Stimulated activated naive CD8-positive, alpha-beta T cell treated with anti-CD3 and anti-CD28 coated beads, Interleukin-15, amount 100 ng/mL, for 72 hours (primary cell): ENCODE results near the gene ZCCHC14.
"Not testable (repeated sequence)": the region's sequence is repeated elsewhere in the genome, so short reads cannot be mapped to it uniquely, and the experiment has no call there.

Source experiments
- ATAC-seq: fragments of 150-1000 bp; cut with Tn5 transposase; 2 replicates; pipeline ENCODE4 v1.10.0; 2021; ENCODE audit warnings: mild to moderate bottlenecking, moderate library complexity
- DNase-seq, 2 donors: peaks; one replicate each; pipeline ENCODE4 v3.0.0; 2021 to 2022
- H3K27ac Mint-ChIP-seq, 2 donors: one replicate each; pipeline ENCODE4 v1.8.0; 2022; ENCODE audit warnings: mild to moderate bottlenecking in 2 of 2, mixed read lengths in 2 of 2, moderate library complexity in 2 of 2
- H3K27me3 Mint-ChIP-seq: one replicate; pipeline ENCODE4 v1.8.0; 2022; ENCODE audit warnings: mixed read lengths
- H3K4me1 Mint-ChIP-seq: one replicate; pipeline ENCODE4 v1.8.0; 2022; ENCODE audit warnings: mild to moderate bottlenecking, mixed read lengths
- H3K4me3 Mint-ChIP-seq, 2 donors: one replicate each; pipeline ENCODE4 v1.8.0; 2022; ENCODE audit warnings: mild to moderate bottlenecking in 2 of 2, mixed read lengths in 2 of 2, moderate library complexity in 1 of 2
- H3K9me3 Mint-ChIP-seq, 2 donors: one replicate each; pipeline ENCODE4 v1.8.0; 2022; ENCODE audit warnings: mixed read lengths in 2 of 2

ZCCHC14 gene

GRCh38 chr16:87507351-87508069 is 14.7 kb upstream of the ZCCHC14 start:
- Mint-ChIP-seq H3K4me1 (peaks cover 11% of the 10 kb centered on the region), H3K9me3 (no peaks in the 10 kb centered on the region), H3K27me3 (peaks cover 34% of the 10 kb centered on the region), H3K4me3 (no peak overlapping the region), H3K27ac (no peak overlapping the region)
- DNase-seq (no peak), ATAC-seq (no peak)

- no peak for ATAC-seq
- Mint-ChIP-seq H3K4me1 (peaks cover 11% of the 10 kb centered on the region), H3K9me3 (no peaks in the 10 kb centered on the region), H3K27me3 (peaks cover 34% of the 10 kb centered on the region), H3K27ac (no peak overlapping the region), H3K4me3 (no peak overlapping the region)
- no peak for DNase-seq
These were observed 13.9 kb upstream of the ZCCHC14 start for GRCh38 chr16:87506423-87507350.

DNA sequence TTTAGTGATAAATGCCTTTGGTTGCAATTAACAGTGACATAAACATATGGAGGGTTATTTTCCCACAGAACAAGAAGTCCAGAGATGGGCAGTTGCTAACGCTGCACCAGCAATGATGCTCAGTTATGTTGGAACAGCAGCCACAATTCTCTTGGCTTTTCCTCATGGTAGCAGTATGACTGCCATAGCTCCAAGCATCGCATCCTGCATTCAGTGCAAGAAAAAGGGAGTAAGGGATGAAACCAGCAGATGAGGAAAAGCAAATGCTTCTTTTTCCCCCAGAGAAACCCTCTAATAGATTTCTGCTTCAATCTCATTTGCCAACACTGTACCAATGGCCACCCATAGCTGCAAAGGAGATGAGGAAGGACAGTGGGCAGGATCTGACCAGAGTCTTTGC is 13.0 kb upstream of the ZCCHC14 start:
- H3K4me1 Mint-ChIP-seq = peaks cover 11% of the 10 kb centered on the region
- H3K9me3 Mint-ChIP-seq = no peaks in the 10 kb centered on the region
- no peak overlapping the region for H3K4me3 Mint-ChIP-seq
- peaks cover 34% of the 10 kb centered on the region for H3K27me3 Mint-ChIP-seq
- ATAC-seq = no peak
- no peak overlapping the region for H3K27ac Mint-ChIP-seq
- no peak for DNase-seq

GRCh38 chr16:87503232-87503937 is 10.6 kb upstream of the ZCCHC14 start:
- not testable (repeated sequence) for ATAC-seq, H3K4me3 Mint-ChIP-seq, H3K9me3 Mint-ChIP-seq, H3K27ac Mint-ChIP-seq, DNase-seq
- Mint-ChIP-seq H3K4me1 (peaks cover 11% of the 10 kb centered on the region), H3K27me3 (peaks cover 31% of the 10 kb centered on the region)

- Mint-ChIP-seq H3K27me3 (peaks cover 24% of the 10 kb centered on the region), H3K9me3 (no peaks in the 10 kb centered on the region), H3K27ac (no peak overlapping the region), H3K4me3 (no peak overlapping the region), H3K4me1 (peaks cover 3% of the 10 kb centered on the region)
- no peak for DNase-seq
- ATAC-seq = no peak
These were observed 9.6 kb upstream of the ZCCHC14 start for GRCh38 chr16:87502308-87502969.

DNA sequence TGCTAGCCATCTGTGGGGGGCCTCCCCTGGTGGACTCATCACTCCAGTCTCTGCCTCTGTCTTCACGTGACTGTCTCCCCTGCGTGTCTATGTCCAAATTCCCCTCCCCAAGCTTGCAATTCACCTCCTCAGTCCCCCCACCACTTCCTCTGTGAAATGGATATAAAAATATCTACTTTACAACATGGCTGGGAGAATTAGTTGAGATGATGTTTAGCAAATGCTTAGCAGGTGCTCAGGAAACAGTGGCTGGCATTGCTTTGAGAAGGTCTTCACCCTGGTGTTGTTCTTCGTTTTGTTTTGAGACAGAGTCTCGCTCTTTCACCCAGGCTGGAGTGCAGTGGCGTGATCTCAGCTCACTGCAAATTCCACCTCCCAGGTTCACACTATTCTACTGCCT is 8.3 kb upstream of the ZCCHC14 start:
- DNase-seq (no peak), ATAC-seq (no peak)
- H3K27me3 Mint-ChIP-seq = peaks cover 19% of the 10 kb centered on the region
- no peak overlapping the region for H3K4me3 Mint-ChIP-seq
- H3K4me1 Mint-ChIP-seq = peaks cover 12% of the 10 kb centered on the region
- no peak overlapping the region for H3K27ac Mint-ChIP-seq
- H3K9me3 Mint-ChIP-seq = no peaks in the 10 kb centered on the region

- ATAC-seq = no peak
- no peak for DNase-seq
- peaks cover 32% of the 10 kb centered on the region for H3K4me1 Mint-ChIP-seq
- H3K4me3 Mint-ChIP-seq = no peak overlapping the region
- H3K27ac Mint-ChIP-seq = no peak overlapping the region
- H3K27me3 Mint-ChIP-seq = peaks cover 36% of the 10 kb centered on the region
- H3K9me3 Mint-ChIP-seq = no peaks in the 10 kb centered on the region
These were observed 6.3 kb upstream of the ZCCHC14 start for GRCh38 chr16:87499189-87499486.

GRCh38 chr16:87498324-87499188 is 5.7 kb upstream of the ZCCHC14 start:
- H3K4me3 Mint-ChIP-seq = no peak overlapping the region
- H3K9me3 Mint-ChIP-seq = no peaks in the 10 kb centered on the region
- DNase-seq = no peak
- H3K4me1 Mint-ChIP-seq = peaks cover 38% of the 10 kb centered on the region
- ATAC-seq = no peak
- no peak overlapping the region for H3K27ac Mint-ChIP-seq
- peaks cover 42% of the 10 kb centered on the region for H3K27me3 Mint-ChIP-seq

GRCh38 chr16:87497767-87498290 is 5.0 kb upstream of the ZCCHC14 start:
- Mint-ChIP-seq H3K4me1 (peaks cover 45% of the 10 kb centered on the region), H3K27me3 (peaks cover 47% of the 10 kb centered on the region)
- not testable (repeated sequence) for H3K27ac Mint-ChIP-seq, DNase-seq, H3K9me3 Mint-ChIP-seq, ATAC-seq, H3K4me3 Mint-ChIP-seq

DNA sequence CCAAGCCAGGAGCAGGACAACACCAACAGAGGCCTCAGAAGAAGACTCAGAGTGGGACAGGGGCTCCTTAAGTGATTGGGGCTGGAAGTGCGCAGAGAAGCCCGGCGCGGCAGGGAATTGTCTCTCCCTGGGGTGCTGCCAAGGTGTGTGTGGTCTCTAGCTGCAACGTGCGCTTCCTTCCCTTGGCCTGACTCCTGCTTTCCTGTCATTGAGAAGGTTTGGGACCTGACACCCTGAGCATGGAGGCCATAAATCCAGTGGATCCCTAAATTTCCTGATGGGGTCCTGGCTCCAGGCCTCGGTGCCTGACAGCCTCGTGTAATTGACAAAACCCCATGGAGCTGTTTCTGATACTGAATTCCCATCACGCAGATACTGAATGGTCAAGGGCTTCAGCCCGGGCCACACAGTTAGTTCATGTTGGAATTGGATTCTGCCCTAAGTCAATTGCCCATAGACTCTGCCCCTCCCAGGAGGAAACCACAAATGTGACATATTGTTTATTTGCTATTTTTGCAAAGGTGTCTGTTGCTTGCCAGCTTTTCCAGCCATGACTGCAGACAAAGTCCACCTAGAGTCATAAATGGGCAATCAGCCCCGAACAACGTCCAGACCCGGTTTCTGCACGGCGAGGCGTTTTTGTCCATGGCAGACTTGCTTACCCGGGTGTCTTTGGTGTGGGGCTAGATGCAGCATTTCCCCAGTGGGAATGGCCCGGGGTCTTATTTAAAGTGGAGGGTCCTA is 4.4 kb upstream of the ZCCHC14 start:
- H3K27ac Mint-ChIP-seq, DNase-seq, ATAC-seq, H3K9me3 Mint-ChIP-seq: not testable (repeated sequence)
- H3K4me3 Mint-ChIP-seq = peak overlapping the region in 1 of 2 donors; percentile 59
- H3K27me3 Mint-ChIP-seq = peaks cover 47% of the 10 kb centered on the region
- H3K4me1 Mint-ChIP-seq = peaks cover 46% of the 10 kb centered on the region

DNA sequence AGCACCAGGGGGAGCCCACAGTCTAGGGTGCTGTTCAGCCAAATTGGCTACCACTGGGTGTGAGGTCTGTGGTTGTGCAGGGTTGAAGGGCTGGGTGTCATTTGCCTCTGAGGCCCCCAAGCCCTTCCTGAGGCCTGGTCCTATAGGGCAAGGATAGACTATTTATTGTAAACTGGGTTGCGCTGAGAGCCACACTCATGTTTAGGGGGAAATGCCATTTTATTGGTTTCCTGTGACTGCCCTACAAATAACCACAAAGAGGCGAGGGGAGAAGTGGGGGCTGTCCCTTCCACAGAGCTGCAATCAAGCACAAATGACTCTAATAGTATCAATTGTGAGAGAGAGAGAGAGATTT is 3.6 kb upstream of the ZCCHC14 start:
- H3K27ac Mint-ChIP-seq = peak overlapping the region in 1 of 2 donors; percentile 19
- peak overlapping the region; percentile 59 to 64 for H3K4me3 Mint-ChIP-seq
- ATAC-seq (peak; percentile 78), DNase-seq (peak; percentile 45 to 84)
- peaks cover 48% of the 10 kb centered on the region for H3K4me1 Mint-ChIP-seq
- H3K27me3 Mint-ChIP-seq = peaks cover 47% of the 10 kb centered on the region
- H3K9me3 Mint-ChIP-seq = no peaks in the 10 kb centered on the region

- Mint-ChIP-seq H3K27me3 (peaks cover 47% of the 10 kb centered on the region), H3K9me3 (no peaks in the 10 kb centered on the region), H3K4me3 (peak overlapping the region; percentile 59 to 64), H3K4me1 (peaks cover 54% of the 10 kb centered on the region), H3K27ac (peak overlapping the region; percentile 19 to 90)
- ATAC-seq (no peak), DNase-seq (no peak)
These were observed 3.0 kb upstream of the ZCCHC14 start for GRCh38 chr16:87495578-87496446.

DNA sequence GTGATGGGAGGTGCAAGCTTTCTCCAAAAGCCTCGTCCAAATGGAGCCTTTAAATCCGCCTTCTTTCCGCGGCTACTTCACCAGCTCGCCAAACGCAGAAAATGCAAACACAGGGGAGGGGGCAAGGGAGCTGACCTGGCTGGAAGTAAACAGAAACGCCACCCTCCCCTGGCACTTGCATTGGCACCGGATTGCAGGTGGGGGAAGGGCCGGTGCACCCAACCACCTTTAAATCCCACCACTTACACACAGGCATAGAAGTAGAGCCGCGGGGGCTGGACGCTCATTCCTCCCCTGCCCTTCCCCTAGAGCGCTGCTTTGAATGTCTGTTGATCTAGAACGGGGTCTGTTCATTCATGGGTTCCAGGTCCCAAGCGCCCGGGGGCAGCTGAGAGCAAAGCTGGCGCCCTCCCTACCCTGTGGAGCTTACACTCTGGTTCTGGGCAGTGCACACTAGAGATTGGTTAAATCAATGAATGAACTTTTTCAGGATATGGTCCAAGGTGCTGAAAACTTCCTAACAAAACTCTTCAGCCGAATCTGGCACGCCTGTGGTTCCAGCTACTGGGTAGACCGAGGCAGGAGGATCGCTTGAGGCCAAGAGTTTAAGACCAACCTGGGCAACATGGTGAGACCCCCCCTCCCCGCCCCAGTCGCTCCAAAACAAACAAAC is 920 bp upstream of the ZCCHC14 start:
- peaks cover 75% of the 10 kb centered on the region for H3K4me1 Mint-ChIP-seq
- H3K4me3 Mint-ChIP-seq = peak overlapping the region; percentile 77 to 91
- H3K9me3 Mint-ChIP-seq = no peaks in the 10 kb centered on the region
- ATAC-seq (no peak), DNase-seq (peak in 1 of 2 donors; percentile 19)
- peak overlapping the region in 1 of 2 donors; percentile 74 for H3K27ac Mint-ChIP-seq
- peaks cover 45% of the 10 kb centered on the region for H3K27me3 Mint-ChIP-seq
